Neural cell (in vitro differentiated cells): ENCODE measurements around the gene NCOA3. TPM values are rescaled to one million over a fixed set of nuclear protein-coding genes. Genes with fewer than 3 reads are reported as not detected.

Experiments used
- H2AFZ ChIP-seq: fragments of 200-600, 300-800 bp; sonication (generic), shearing (Covaris generic); 2 replicates; pipeline ENCODE4 v1.6.0; 2014; ENCODE audit warnings: low read depth, mild to moderate bottlenecking, antibody characterized with exemption, low read length, moderate library complexity
- H3F3A ChIP-seq: fragments of 200-600 bp; shearing (Covaris generic); 2 replicates; pipeline ENCODE4 v1.6.1; 2016; ENCODE audit warnings: mild to moderate bottlenecking, moderate library complexity, mixed read lengths, antibody characterized with exemption, low read length; ENCODE audit not compliant: insufficient read depth, poor library complexity, severe bottlenecking
- H3K27ac ChIP-seq: fragments of 200-600, 300-800 bp; sonication (generic), shearing (Covaris generic); 2 replicates; pipeline ENCODE4 v1.5.1; 2014; ENCODE audit warnings: mild to moderate bottlenecking, low read length, moderate library complexity
- H3K27me3 ChIP-seq: fragments of 300-800, 200-600 bp; sonication (generic), shearing (Covaris generic); 2 replicates; pipeline ENCODE4 v1.6.0; 2014; ENCODE audit warnings: mild to moderate bottlenecking, low read depth, low read length, moderate library complexity; ENCODE audit not compliant: insufficient read depth
- H3K36me3 ChIP-seq: fragments of 300-800, 200-600 bp; sonication (generic), shearing (Covaris generic); 2 replicates; pipeline ENCODE4 v1.5.1; 2014; ENCODE audit warnings: mild to moderate bottlenecking, antibody characterized with exemption, low read length, moderate library complexity; ENCODE audit not compliant: insufficient read depth
- H3K4me2 ChIP-seq: fragments of 300-800, 200-600 bp; sonication (generic), shearing (Covaris generic); 2 replicates; pipeline ENCODE4 v1.6.0; 2014; ENCODE audit warnings: mild to moderate bottlenecking, low read length
- H3K4me3 ChIP-seq: fragments of 300-800, 200-600 bp; sonication (generic), shearing (Covaris generic); 2 replicates; pipeline ENCODE4 v1.5.1; 2014; ENCODE audit warnings: mild to moderate bottlenecking, low read length, moderate library complexity
- H3K79me2 ChIP-seq: fragments of 200-600 bp; shearing (Covaris generic); replicated peaks from 2 replicates; pipeline ENCODE4 v1.6.0; 2014; ENCODE audit warnings: mild to moderate bottlenecking, low read length, moderate library complexity; ENCODE audit not compliant: insufficient read depth
- H3K9ac ChIP-seq: fragments of 300-800, 200-600 bp; sonication (generic), shearing (Covaris generic); 2 replicates; pipeline ENCODE4 v1.6.1; 2016; ENCODE audit warnings: mild to moderate bottlenecking, low read length, mixed read lengths
- H3K9me2 ChIP-seq: fragments of 200-600 bp; shearing (Covaris generic); 2 replicates; pipeline ENCODE4 v1.6.1; 2016; ENCODE audit warnings: mild to moderate bottlenecking, low read length, mixed read lengths; ENCODE audit not compliant: insufficient read depth
- H3K9me3 ChIP-seq: fragments of 200-600, 300-800 bp; sonication (generic), shearing (Covaris generic); 2 replicates; pipeline ENCODE4 v1.6.1; 2016; ENCODE audit warnings: mild to moderate bottlenecking, mixed run types, low read length, moderate library complexity, mixed read lengths
- H4K20me1 ChIP-seq: fragments of 200-600 bp; shearing (Covaris generic); 2 replicates; pipeline ENCODE4 v1.6.1; 2016; ENCODE audit warnings: mild to moderate bottlenecking, mixed run types; ENCODE audit not compliant: insufficient read depth
- EP300 ChIP-seq: fragments of 450-650 bp; conservative IDR thresholded peaks from 2 replicates; pipeline ENCODE4 v1.6.1; 2014; ENCODE audit warnings: antibody characterized with exemption, mild to moderate bottlenecking, moderate library complexity; ENCODE audit not compliant: poor library complexity, severe bottlenecking
- MXI1 ChIP-seq: fragments of 450-650 bp; conservative IDR thresholded peaks from 2 replicates; pipeline ENCODE4 v1.6.1; 2014; ENCODE audit warnings: antibody characterized with exemption, mild to moderate bottlenecking; ENCODE audit not compliant: poor library complexity, severe bottlenecking
- POLR2AphosphoS5 ChIP-seq: IDR thresholded peaks from 2 replicates; pipeline ENCODE4 v1.6.1; 2012
- RAD21 ChIP-seq: fragments of 450-650 bp; conservative IDR thresholded peaks from 2 replicates; pipeline ENCODE4 v1.6.1; 2014; ENCODE audit warnings: antibody characterized with exemption, mild to moderate bottlenecking, moderate library complexity
- SMC3 ChIP-seq: fragments of 450-650 bp; conservative IDR thresholded peaks from 2 replicates; pipeline ENCODE4 v1.6.1; 2014; ENCODE audit warnings: antibody characterized with exemption, mild to moderate bottlenecking, moderate library complexity; ENCODE audit not compliant: poor library complexity
- TAF1 ChIP-seq: IDR thresholded peaks from 2 replicates; pipeline ENCODE4 v1.6.1; 2012; ENCODE audit warnings: low read depth
- polyA plus RNA-seq: library from polyadenylated mRNA; depleted of rRNA; stranded (reverse); fragments of >200 nt; gene quantifications from 2 replicates; pipeline ENCODE4 v1.2.3, GENCODE V29; 2014
- TF ChIP-seq, protein P1 (sequence below): fragments of 450-650 bp; IDR thresholded peaks from 2 replicates; pipeline ENCODE4 v1.5.1; 2014; ENCODE audit warnings: antibody characterized with exemption, mild to moderate bottlenecking, moderate library complexity; ENCODE audit not compliant: poor library complexity, severe bottlenecking
- TF ChIP-seq, protein P2 (sequence below): IDR thresholded peaks from 2 replicates; pipeline ENCODE4 v1.6.1; 2012; ENCODE audit warnings: borderline replicate concordance

Gene NCOA3
- polyA plus RNA-seq, 1 donor from 2014 or later = 14.2 TPM

DNA sequence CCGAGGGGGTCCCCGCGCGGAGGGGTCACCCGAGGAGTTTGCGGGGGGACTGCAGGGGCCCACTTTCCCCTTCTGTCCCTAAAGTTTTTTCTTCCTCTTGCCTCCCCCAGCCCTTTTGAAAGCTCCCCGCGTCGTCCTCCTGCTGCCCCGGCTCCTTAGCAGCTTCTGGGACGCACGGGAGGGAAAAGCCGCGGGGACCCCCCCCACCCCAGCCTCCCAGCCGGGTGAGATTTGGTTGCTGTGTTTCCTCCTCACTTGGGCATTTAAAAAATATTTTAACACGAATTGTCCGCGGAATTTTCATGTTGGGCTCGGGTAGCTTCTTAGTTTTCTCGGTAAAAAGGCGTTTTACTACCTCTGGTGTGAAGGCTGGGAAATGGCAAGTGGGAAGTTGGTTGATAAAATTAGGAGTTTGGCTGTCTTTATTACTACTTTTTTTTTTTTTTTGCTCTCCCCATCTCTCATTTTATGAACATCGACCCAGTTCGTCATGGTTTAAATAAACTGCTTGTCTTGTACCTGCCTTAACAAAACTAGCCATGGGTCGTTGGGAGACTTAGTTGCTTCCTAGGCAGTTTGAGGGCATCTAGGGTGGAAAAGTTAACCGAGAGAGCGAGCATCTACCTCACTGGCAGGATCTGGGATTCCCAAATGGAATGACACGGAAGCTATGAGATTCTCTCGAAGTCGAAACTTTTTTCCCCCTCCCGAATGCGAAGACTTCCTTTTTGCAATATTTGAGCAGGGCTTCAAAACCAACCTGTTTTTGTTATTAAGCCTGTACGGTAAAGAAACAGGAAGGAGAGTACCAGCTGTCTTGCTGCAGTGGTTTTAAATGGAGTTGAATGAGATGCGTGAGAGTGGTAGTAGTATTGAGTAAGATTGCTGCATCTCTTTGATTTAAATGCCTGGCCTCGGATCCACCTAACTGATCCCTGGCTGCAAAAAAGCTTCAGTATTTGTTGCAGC, 868 bp downstream of the NCOA3 start:
- H3F3A ChIP-seq = peaks cover 5% of the 10 kb centered on the region
- no peaks in the 10 kb centered on the region for H3K27me3 ChIP-seq
- H3K9me2 ChIP-seq = no peaks in the 10 kb centered on the region
- H3K4me2 ChIP-seq = peak overlapping the region; percentile 68
- H4K20me1 ChIP-seq = no peaks in the 10 kb centered on the region
- H3K79me2 ChIP-seq = peaks cover 43% of the 10 kb centered on the region
- peak overlapping the region; percentile 82 for H3K9ac ChIP-seq
- TF ChIP-seq EP300 = no peak
- no peak for TF ChIP-seq SMC3
- no peak for TF ChIP-seq TAF1
- TF ChIP-seq, protein P1, sequence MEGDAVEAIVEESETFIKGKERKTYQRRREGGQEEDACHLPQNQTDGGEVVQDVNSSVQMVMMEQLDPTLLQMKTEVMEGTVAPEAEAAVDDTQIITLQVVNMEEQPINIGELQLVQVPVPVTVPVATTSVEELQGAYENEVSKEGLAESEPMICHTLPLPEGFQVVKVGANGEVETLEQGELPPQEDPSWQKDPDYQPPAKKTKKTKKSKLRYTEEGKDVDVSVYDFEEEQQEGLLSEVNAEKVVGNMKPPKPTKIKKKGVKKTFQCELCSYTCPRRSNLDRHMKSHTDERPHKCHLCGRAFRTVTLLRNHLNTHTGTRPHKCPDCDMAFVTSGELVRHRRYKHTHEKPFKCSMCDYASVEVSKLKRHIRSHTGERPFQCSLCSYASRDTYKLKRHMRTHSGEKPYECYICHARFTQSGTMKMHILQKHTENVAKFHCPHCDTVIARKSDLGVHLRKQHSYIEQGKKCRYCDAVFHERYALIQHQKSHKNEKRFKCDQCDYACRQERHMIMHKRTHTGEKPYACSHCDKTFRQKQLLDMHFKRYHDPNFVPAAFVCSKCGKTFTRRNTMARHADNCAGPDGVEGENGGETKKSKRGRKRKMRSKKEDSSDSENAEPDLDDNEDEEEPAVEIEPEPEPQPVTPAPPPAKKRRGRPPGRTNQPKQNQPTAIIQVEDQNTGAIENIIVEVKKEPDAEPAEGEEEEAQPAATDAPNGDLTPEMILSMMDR = no peak
- TF ChIP-seq POLR2AphosphoS5 = no peak
- no peaks in the 10 kb centered on the region for H3K9me3 ChIP-seq
- peak overlapping the region; percentile 99 for H3K4me3 ChIP-seq
- H3K36me3 ChIP-seq = no peaks in the 10 kb centered on the region
- peak overlapping the region; percentile 80 for H3K27ac ChIP-seq
- H2AFZ ChIP-seq = peak overlapping the region; percentile 73

DNA sequence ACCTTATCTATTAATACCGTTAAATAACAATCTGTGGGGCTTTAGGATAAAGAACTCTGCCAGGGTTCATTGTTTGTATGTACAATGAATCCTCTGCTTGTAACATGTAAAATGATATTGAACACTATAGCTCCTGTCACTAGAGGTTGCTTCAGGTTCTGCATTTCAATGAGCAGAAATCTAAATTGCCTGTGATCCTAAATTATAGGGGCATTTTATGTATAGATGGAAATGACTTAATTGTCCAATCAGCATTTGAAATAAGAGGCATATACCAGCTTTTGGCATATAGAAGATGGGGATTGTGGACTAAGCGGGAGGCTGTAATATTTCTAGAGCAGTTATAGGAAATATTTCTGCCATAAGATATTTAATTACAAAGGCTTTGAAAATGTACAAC, 2.0 kb downstream of the NCOA3 start:
- Histone ChIP-seq H3K27me3 (no peaks in the 10 kb centered on the region), H3F3A (peaks cover 5% of the 10 kb centered on the region), H3K9me3 (no peaks in the 10 kb centered on the region), H3K4me2 (peak overlapping the region; percentile 68), H3K36me3 (no peaks in the 10 kb centered on the region), H3K4me3 (peak overlapping the region; percentile 99), H2AFZ (no peak overlapping the region), H3K9me2 (no peaks in the 10 kb centered on the region), H3K27ac (peak overlapping the region; percentile 34), H3K9ac (peak overlapping the region; percentile 82), H3K79me2 (peaks cover 43% of the 10 kb centered on the region), H4K20me1 (no peaks in the 10 kb centered on the region)
- TF ChIP-seq, protein P1 = no peak
- TF ChIP-seq RAD21 (no peak), MXI1 (no peak), POLR2AphosphoS5 (no peak), TAF1 (no peak), EP300 (no peak)
- TF ChIP-seq, protein P2, sequence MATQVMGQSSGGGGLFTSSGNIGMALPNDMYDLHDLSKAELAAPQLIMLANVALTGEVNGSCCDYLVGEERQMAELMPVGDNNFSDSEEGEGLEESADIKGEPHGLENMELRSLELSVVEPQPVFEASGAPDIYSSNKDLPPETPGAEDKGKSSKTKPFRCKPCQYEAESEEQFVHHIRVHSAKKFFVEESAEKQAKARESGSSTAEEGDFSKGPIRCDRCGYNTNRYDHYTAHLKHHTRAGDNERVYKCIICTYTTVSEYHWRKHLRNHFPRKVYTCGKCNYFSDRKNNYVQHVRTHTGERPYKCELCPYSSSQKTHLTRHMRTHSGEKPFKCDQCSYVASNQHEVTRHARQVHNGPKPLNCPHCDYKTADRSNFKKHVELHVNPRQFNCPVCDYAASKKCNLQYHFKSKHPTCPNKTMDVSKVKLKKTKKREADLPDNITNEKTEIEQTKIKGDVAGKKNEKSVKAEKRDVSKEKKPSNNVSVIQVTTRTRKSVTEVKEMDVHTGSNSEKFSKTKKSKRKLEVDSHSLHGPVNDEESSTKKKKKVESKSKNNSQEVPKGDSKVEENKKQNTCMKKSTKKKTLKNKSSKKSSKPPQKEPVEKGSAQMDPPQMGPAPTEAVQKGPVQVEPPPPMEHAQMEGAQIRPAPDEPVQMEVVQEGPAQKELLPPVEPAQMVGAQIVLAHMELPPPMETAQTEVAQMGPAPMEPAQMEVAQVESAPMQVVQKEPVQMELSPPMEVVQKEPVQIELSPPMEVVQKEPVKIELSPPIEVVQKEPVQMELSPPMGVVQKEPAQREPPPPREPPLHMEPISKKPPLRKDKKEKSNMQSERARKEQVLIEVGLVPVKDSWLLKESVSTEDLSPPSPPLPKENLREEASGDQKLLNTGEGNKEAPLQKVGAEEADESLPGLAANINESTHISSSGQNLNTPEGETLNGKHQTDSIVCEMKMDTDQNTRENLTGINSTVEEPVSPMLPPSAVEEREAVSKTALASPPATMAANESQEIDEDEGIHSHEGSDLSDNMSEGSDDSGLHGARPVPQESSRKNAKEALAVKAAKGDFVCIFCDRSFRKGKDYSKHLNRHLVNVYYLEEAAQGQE = no peak
